Fibroblast of pulmonary artery (primary cell): ENCODE data around the gene NDUFC2.

Source experiments
- DNase-seq: peaks from one replicate; pipeline ENCODE4 v3.0.0-alpha.2; 2010; ENCODE audit warnings: low read depth
- H3K4me3 ChIP-seq: replicated peaks from 2 replicates; pipeline ENCODE4 v1.5.1; 2011; ENCODE audit warnings: low read depth, mild to moderate bottlenecking, control low read depth, low read length, moderate library complexity
- CTCF ChIP-seq: IDR thresholded peaks from 2 replicates; pipeline ENCODE4 v1.5.1; 2011; ENCODE audit warnings: mild to moderate bottlenecking, control low read depth, low read length, inconsistent platforms; ENCODE audit errors: missing control alignments

NDUFC2 gene

GRCh38 chr11:78019808-78020207, 59.9 kb downstream of the NDUFC2 start:
- DNase-seq: no peak
- no peak for TF ChIP-seq CTCF
- no peak overlapping the region for H3K4me3 ChIP-seq
